GM18867 (cell line): ENCODE measurements around the gene TMEM129.
"Not testable (repeated sequence)": the region's sequence is repeated elsewhere in the genome, so short reads cannot be mapped to it uniquely, and the experiment has no call there.

Source experiments
- ATAC-seq: cut with Tn5 transposase; IDR thresholded peaks from one replicate; pipeline ENCODE4 v1.9.1; 2021; ENCODE audit warnings: mild to moderate bottlenecking, moderate library complexity; ENCODE audit not compliant: unreplicated experiment

The TMEM129 gene

GRCh38 chr4:1701671-1702070 is 19.5 kb downstream of the TMEM129 start:
- ATAC-seq: not testable (repeated sequence)

DNA sequence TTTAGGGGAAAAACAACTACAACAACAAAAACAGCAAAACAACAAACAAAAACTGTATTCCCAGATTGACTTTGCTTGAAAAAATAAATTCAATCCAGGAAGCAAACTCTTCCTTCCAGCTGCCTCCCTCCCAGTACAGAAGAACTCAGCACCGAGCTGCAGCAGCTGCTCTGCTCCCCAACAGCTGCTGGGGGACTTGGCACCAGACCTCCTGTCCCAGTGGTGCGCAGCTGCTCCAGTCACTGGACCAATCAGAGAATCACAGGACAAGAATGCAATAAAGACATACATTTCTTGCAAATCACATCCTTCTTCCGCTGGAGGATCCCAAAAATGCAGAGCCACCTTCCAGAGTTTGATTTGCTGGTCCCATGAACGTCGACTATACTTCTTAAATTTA is 25.2 kb downstream of the TMEM129 start:
- ATAC-seq: no peak

GRCh38 chr4:1693131-1693896 is 27.8 kb downstream of the TMEM129 start:
- ATAC-seq: peak; percentile 89

DNA sequence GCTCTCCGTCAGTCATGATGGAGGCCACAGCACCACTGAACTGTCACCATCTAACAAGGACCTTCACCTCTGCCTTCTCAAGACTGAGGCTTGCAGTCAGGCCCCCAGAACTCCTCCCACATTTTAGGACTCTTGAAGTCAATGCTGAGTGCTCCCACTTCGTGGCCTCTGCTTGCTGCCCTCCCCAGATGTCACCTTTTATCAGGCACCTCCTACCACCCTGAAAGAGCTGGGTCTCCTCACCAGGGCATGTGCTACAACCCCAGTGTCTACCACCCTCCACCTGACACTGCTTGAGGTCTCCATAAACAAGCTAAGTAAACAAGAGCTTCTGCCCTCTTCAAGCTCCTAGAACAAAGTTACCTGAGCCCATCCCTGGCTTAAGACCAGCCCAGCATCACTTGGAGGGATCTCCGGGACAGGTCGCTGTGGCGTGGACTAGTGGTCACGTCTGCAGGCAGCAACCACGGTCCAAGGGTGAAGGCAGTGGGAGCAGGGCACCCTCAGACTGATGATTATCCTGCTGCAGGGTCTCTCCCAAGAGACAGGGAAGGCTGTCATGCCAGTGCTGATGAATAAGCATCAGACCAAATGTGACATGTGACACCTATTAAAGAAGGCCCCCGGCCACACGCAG is 29.3 kb downstream of the TMEM129 start:
- no peak for ATAC-seq

DNA sequence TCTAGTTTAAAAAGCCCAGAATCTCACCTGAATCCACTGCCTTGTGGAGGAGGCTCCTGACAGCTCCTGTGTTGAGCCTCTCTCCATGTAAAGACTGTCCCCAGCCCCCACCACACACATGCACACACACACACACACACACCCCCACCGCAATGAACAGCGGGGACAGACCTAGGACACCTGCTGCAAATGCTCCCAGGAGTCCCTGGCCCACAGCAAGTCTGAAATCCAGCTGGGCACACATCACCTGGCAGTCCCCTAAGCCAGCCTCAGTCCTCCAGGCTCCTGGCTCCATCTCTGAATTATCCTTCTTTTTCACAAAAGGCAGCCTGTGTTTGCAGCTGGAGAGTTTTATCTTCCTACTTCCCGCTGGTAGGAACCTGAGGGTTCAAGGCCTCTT is 30.4 kb downstream of the TMEM129 start:
- no peak for ATAC-seq

- no peak for ATAC-seq
Observed at GRCh38 chr4:1686440-1687036, 34.6 kb downstream of the TMEM129 start.

GRCh38 chr4:1685235-1686150 is 35.6 kb downstream of the TMEM129 start:
- no peak for ATAC-seq

DNA sequence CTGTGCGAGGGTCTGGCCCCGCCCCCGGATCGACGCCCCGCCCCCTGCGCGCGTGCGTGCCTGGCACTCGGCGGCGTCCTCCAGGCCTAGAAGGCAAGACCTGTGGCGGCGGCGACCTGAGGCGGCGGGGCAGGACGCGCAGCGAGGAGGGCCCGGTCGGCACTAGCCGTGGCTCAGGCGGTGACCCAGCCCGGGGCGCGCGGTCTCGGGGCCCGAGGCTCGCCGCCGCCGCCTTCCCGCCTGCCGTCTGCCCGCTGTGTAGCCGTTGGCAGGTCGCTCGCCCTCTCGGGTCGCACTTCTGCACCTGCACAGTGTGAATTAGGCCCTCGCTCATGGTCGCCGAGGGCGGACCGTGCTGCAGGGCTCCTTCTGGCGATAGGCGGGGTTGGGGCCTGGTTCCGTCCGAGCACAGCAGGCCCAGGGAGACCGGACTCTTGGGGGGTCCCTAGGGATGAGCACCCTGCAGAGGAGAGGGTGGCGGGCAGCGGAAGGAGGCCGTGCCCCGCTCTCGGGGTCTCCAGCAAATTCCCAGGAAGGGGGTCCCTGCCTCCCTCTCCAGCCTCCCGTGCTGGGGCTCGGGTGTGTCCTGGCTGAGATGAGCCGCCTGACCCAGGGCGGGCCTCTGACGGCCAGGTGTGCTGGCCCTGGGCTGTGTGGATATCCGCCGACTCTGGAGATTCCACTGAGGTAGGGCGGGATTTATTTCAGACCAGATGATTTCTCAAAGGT is 36.5 kb downstream of the TMEM129 start:
- ATAC-seq: no peak

GRCh38 chr4:1683736-1684505 is 37.2 kb downstream of the TMEM129 start, which contains the start of gene FAM53A:
Gene FAM53A (minus strand): TSS chr4:1684313. CDS start chr4:1668741, 15,572 bp downstream.
- ATAC-seq: peak; percentile 88

GRCh38 chr4:1683261-1683735 is 37.8 kb downstream of the TMEM129 start:
- no peak for ATAC-seq

DNA sequence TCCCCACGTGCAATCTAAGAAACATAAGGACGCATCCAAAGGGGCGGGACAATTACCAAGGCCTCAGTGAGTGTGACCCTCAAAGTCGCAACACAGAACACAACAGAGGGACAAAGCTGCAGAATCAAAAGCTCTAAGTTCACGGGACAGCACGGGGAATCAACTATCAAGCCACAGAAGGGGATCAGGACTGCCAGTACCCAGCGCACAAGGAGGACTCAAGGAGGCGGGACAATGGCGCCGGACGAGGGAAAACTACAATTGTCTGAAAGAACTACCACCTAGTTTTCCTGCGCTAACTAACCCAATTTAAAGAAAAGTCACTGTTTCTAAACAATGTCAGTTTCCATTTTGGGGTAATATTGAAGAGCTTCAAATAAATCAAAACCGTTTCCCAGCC is 38.3 kb downstream of the TMEM129 start:
- ATAC-seq: no peak

- ATAC-seq: no peak
Observed at GRCh38 chr4:1678244-1678643, 42.9 kb downstream of the TMEM129 start.

DNA sequence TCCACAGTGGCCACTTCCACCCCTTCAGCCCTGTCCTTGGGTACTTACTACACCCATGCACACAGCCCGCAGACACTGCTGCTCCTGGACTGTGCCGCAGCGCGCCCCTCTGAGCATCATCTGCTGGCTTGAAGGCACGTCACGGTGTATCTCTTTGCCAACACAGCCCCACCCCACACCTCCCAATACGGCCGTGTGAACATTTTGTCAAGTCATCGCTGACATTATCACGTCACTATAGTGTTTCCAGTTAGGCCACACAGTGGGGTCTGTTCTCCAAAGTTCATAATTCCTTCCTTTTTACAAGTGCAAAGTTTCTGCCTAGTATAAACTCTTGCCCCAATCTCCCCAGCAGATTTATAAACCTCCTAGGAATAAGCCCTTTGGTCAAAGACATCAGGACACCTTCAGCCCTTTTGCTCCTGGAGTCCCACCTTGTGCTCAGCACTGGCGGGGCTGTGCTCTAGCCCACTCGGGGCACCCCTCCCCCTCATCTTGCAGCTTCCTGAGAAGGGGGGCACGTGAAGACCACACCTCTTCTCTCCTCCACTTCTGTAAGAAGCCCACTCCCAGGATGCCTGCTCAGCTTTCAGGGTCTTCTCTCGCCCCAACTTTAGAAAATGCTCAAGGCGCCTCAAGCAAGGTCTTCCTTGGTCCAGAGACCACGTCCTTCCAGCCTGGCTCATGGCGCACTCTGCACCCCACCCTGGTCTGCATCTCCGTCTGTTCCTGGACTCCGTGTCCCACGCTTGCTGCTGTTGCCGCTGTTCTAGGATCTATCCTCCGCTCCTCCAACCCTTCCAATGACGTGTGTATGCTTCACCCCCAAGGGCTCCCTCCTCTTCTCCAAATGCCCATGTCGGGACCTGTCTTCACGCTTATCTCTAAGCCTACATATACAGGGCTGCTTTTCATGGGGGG is 44.3 kb downstream of the TMEM129 start:
- ATAC-seq: no peak

- no peak for ATAC-seq
Observed at GRCh38 chr4:1675802-1676137, 45.4 kb downstream of the TMEM129 start.

DNA sequence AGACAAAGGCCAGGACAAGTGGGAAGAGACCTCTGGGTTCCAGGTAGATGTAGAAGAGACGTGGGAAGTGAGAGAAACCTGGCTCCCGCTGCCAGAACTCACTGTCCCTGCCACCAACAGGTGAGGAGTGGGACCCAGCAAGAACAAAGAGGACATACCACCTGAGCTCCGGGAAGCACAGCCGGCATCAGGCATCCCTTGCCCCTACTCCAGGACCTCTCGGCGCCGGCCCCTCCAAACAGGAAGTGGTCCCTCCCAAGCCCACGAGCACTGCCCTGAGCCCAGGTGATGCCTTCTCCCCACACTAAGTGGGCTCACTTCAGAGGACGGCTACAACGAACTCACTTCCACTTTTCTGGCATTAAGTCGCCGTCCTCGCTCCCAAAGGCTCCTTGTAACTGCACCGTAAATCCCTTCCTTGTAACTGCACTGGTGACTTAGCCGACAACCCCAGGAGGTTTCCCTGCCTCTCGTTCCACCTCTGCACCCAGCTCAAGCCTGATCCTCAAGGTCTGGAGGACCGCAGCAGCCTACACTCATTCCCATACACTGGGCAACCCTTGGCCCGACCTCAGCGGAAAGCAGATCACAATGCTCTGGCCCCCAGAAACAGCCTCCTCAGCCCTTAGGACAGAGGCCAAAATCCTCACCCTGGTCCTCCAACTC is 45.9 kb downstream of the TMEM129 start:
- no peak for ATAC-seq

DNA sequence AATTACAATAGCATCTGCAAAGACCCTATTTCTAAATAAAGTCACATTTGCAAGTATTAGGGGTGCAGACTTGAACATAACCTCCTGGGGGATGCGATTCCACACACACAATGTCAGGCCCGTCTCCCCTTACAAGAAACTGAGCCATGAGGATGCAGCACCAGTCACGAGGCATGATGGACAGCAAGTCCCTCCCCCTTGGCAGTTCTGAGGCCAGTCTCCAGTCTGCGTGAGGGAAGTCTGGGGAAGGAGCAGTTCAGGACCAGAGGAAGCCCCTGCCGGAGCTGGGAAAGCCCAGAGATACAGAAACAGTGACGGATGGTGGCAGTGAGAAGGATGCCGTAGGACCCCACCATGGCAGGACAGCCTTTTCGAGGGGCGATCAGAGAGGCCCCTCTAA is 46.4 kb downstream of the TMEM129 start:
- ATAC-seq: no peak

- no peak for ATAC-seq
Observed at GRCh38 chr4:1673671-1674070, 47.5 kb downstream of the TMEM129 start.

- not testable (repeated sequence) for ATAC-seq
Observed at GRCh38 chr4:1671011-1671410, 50.1 kb downstream of the TMEM129 start.
